ENCODE measurements around the gene EXOC5. TPM values are rescaled to one million over a fixed set of nuclear protein-coding genes. Genes with fewer than 3 reads are reported as not detected.

Gene EXOC5
- polyA plus RNA-seq, 3 donors: 7.9 to 52.5 (median 49.9) TPM

DNA sequence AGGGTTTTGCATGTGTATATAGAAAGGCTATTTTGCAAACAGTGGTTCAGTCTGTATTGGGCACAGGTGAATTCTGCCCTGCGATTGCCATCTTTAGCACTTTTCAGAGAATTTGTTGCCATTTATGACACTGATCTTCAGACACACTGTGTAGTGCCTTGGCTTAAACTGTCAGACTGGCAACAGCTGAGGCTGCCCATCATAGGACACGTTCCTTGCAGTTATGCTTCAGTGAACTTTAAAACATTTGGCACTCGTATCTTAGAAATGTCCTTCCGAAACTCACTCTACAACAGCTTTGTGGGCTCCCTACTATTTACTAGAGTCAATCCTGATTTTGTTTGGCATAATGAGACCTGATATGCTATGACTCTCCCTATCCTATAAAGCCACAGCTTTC lies 29.1 kb upstream of the EXOC5 start:
- no peaks in the 10 kb centered on the region for H3K9me3 Mint-ChIP-seq

DNA sequence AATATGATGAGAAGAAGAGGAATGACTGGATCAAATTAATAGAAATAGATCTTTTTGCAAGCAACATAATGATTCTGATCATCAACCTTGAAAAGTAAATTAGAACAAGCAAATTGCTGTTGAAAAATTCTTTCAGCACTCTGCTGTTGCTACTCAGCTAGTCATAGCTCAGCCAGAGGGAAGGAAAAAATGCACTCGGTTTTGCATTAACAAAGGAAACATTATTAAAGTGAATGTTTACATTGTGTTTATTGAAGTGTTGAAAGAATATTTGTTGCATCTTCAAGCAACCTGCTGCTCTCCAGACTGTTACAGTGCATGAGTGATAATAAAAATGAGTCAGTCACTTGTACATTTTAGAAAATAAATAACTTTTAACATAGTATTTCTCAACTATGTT lies 26.5 kb upstream of the EXOC5 start:
- Histone ChIP-seq H3K36me3 (replicated peaks in 1 of 2; ENCODE audit: control insufficient read depth in 1 of 2, insufficient read depth in 2 of 2, low read length in 2 of 2) (peaks cover 18 to 34% of the 10 kb centered on the region in 2 donors), H2AFZ (ENCODE audit: insufficient read depth, low read depth, low read length, poor library complexity, severe bottlenecking) (no peak overlapping the region), H4K20me1 (ENCODE audit: insufficient read depth, low read length) (no peaks in the 10 kb centered on the region), H3K27ac (ENCODE audit: low read depth in 1 of 2, low read length in 2 of 2) (no peak overlapping the region), H3K4me1 (ENCODE audit: control insufficient read depth in 1 of 2, insufficient read depth in 2 of 2, low read length in 2 of 2) (no peaks in the 10 kb centered on the region), H3K79me2 (ENCODE audit: insufficient read depth, low read length) (no peaks in the 10 kb centered on the region), H3K4me3 (replicated peaks in 1 of 3; ENCODE audit: low read depth in 2 of 3, low read length in 3 of 3) (no peak overlapping the region), H3K27me3 (ENCODE audit: control insufficient read depth in 2 of 2, insufficient read depth in 2 of 2, low read length in 2 of 2) (no peaks in the 10 kb centered on the region), H3K9ac (ENCODE audit: insufficient read depth, low read length, poor library complexity, severe bottlenecking) (no peak overlapping the region), H3K9me3 (replicated peaks in 1 of 2; ENCODE audit: control insufficient read depth in 1 of 2, insufficient read depth in 1 of 2, low read length in 2 of 2) (no peaks in the 10 kb centered on the region), H3K4me2 (replicated peaks; ENCODE audit: extremely low read depth, low read length, poor library complexity, severe bottlenecking) (no peak overlapping the region)
- Mint-ChIP-seq H3K27me3 (ENCODE audit: low read depth in 3 of 3) (no peaks in the 10 kb centered on the region), H3K4me3 (no peak overlapping the region), H3K9me3 (no peaks in the 10 kb centered on the region), H3K27ac (no peak overlapping the region), H3K4me1 (no peaks in the 10 kb centered on the region), H3K36me3 (peaks cover 14 to 24% of the 10 kb centered on the region in 2 donors)
- no CpG with 5 or more reads among the region's 1 CpG for WGBS (ENCODE audit: insufficient coverage)
- no peak for DNase-seq
- intact Hi-C loops (cut with micrococcal nuclease): no loop called here
- TF ChIP-seq, protein P1, sequence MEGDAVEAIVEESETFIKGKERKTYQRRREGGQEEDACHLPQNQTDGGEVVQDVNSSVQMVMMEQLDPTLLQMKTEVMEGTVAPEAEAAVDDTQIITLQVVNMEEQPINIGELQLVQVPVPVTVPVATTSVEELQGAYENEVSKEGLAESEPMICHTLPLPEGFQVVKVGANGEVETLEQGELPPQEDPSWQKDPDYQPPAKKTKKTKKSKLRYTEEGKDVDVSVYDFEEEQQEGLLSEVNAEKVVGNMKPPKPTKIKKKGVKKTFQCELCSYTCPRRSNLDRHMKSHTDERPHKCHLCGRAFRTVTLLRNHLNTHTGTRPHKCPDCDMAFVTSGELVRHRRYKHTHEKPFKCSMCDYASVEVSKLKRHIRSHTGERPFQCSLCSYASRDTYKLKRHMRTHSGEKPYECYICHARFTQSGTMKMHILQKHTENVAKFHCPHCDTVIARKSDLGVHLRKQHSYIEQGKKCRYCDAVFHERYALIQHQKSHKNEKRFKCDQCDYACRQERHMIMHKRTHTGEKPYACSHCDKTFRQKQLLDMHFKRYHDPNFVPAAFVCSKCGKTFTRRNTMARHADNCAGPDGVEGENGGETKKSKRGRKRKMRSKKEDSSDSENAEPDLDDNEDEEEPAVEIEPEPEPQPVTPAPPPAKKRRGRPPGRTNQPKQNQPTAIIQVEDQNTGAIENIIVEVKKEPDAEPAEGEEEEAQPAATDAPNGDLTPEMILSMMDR (IDR thresholded peaks at IDR 0.05): no peak

More for the DNA sequence above, 29.1 kb upstream of the EXOC5 start:
- 93% methylated on average over 4 of the region's 4 CpGs for WGBS (ENCODE audit: insufficient coverage)
- Histone ChIP-seq H3K79me2 (ENCODE audit: insufficient read depth, low read length) (no peaks in the 10 kb centered on the region), H3K36me3 (replicated peaks in 1 of 2; ENCODE audit: control insufficient read depth in 1 of 2, insufficient read depth in 2 of 2, low read length in 2 of 2) (peaks cover 0 to 11% of the 10 kb centered on the region in 2 donors), H2AFZ (ENCODE audit: insufficient read depth, low read depth, low read length, poor library complexity, severe bottlenecking) (no peak overlapping the region), H3K4me3 (replicated peaks in 1 of 3; ENCODE audit: low read depth in 2 of 3, low read length in 3 of 3) (no peak overlapping the region), H4K20me1 (ENCODE audit: insufficient read depth, low read length) (no peaks in the 10 kb centered on the region), H3K4me1 (ENCODE audit: control insufficient read depth in 1 of 2, insufficient read depth in 2 of 2, low read length in 2 of 2) (no peaks in the 10 kb centered on the region), H3K4me2 (replicated peaks; ENCODE audit: extremely low read depth, low read length, poor library complexity, severe bottlenecking) (no peak overlapping the region), H3K9ac (ENCODE audit: insufficient read depth, low read length, poor library complexity, severe bottlenecking) (no peak overlapping the region), H3K27ac (ENCODE audit: low read depth in 1 of 2, low read length in 2 of 2) (no peak overlapping the region), H3K9me3 (replicated peaks in 1 of 2; ENCODE audit: control insufficient read depth in 1 of 2, insufficient read depth in 1 of 2, low read length in 2 of 2) (no peaks in the 10 kb centered on the region), H3K27me3 (ENCODE audit: control insufficient read depth in 2 of 2, insufficient read depth in 2 of 2, low read length in 2 of 2) (peaks cover 0 to 3% of the 10 kb centered on the region in 2 donors)
- DNase-seq: no peak
- H3K36me3 Mint-ChIP-seq: peaks cover 5 to 6% of the 10 kb centered on the region in 2 donors
- intact Hi-C loops (cut with micrococcal nuclease): no loop called here
- H3K4me1 Mint-ChIP-seq: no peaks in the 10 kb centered on the region
- peaks cover 0 to 4% (median 0%) of the 10 kb centered on the region in 3 donors for H3K27me3 Mint-ChIP-seq (ENCODE audit: low read depth in 3 of 3)
- no peak overlapping the region for H3K27ac Mint-ChIP-seq
- no peak overlapping the region for H3K4me3 Mint-ChIP-seq
- TF ChIP-seq, protein P1 (IDR thresholded peaks at IDR 0.05): no peak

All from CD14-positive monocyte (primary cell).